ENCODE results near the gene PGAP1.
A peak's percentile ranks its signal among the peaks of the same experiment; 100 is the strongest.

Gene PGAP1

GRCh38 chr2:196849895-196850294, 76.6 kb downstream of the PGAP1 start:
- in situ Hi-C loops (cut with HindIII; ENCODE audit: low pct_unique_long_range_greater_than_20kb, low sequenced_read_pairs): no loop called here
- no peak for TF ChIP-seq JUND (IDR thresholded peaks at IDR 0.05; ENCODE audit: low read depth)
- peak; percentile 11 to 50 for DNase-seq (ENCODE audit: low read depth in 1 of 2, low spot score in 1 of 2)

GRCh38 chr2:196846295-196846694, 80.2 kb downstream of the PGAP1 start:
- in situ Hi-C loops (cut with HindIII; ENCODE audit: low pct_unique_long_range_greater_than_20kb, low sequenced_read_pairs): no loop called here
- DNase-seq (ENCODE audit: low read depth in 1 of 2, low spot score in 1 of 2): no peak
- TF ChIP-seq JUND (IDR thresholded peaks at IDR 0.05; ENCODE audit: low read depth): no peak

- in situ Hi-C loops (cut with HindIII; ENCODE audit: low pct_unique_long_range_greater_than_20kb, low sequenced_read_pairs): no loop called here
- DNase-seq (ENCODE audit: low read depth in 1 of 2, low spot score in 1 of 2): no peak
- no peak for TF ChIP-seq JUND (IDR thresholded peaks at IDR 0.05; ENCODE audit: low read depth)
These were observed 81.1 kb downstream of the PGAP1 start for GRCh38 chr2:196845371-196845770.

GRCh38 chr2:196840171-196840570, 86.3 kb downstream of the PGAP1 start:
- peak in 1 of 2 experiments; percentile 10 for DNase-seq (ENCODE audit: low read depth in 1 of 2, low spot score in 1 of 2)
- in situ Hi-C loops (cut with HindIII; ENCODE audit: low pct_unique_long_range_greater_than_20kb, low sequenced_read_pairs): no loop called here
- TF ChIP-seq JUND (IDR thresholded peaks at IDR 0.05; ENCODE audit: low read depth): no peak

DNA sequence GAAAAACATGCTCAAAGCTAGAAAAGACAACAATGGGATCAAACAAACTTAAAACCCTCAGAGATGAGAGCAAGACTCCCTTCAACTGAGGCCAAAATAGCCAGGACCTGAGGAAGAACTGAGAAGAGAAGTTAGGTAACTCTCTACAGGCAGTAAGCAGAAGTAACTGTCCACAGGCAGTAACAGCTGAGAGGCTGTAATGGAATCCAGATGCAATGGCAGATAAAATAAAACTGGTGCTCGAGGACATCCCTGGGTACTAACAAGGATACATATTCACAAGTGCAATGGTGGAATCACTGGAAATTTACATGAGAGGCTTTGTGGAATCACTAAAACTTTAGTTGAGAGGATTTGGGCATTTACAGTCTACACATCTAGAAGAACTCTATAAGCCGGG, 86.9 kb downstream of the PGAP1 start:
- in situ Hi-C loops (cut with HindIII; ENCODE audit: low pct_unique_long_range_greater_than_20kb, low sequenced_read_pairs): no loop called here
- no peak for TF ChIP-seq JUND (IDR thresholded peaks at IDR 0.05; ENCODE audit: low read depth)
- DNase-seq (ENCODE audit: low read depth in 1 of 2, low spot score in 1 of 2): no peak

- DNase-seq (ENCODE audit: low read depth in 1 of 2, low spot score in 1 of 2): peak in 1 of 2 experiments; percentile 27
- in situ Hi-C loops (cut with HindIII; ENCODE audit: low pct_unique_long_range_greater_than_20kb, low sequenced_read_pairs): no loop called here
- no peak for TF ChIP-seq JUND (IDR thresholded peaks at IDR 0.05; ENCODE audit: low read depth)
These were observed 90.1 kb downstream of the PGAP1 start for GRCh38 chr2:196836440-196836839.

- in situ Hi-C loops (cut with HindIII; ENCODE audit: low pct_unique_long_range_greater_than_20kb, low sequenced_read_pairs): no loop called here
- no peak for TF ChIP-seq JUND (IDR thresholded peaks at IDR 0.05; ENCODE audit: low read depth)
- no peak for DNase-seq (ENCODE audit: low read depth in 1 of 2, low spot score in 1 of 2)
These were observed 95.8 kb downstream of the PGAP1 start for GRCh38 chr2:196830701-196831100.

- TF ChIP-seq JUND (IDR thresholded peaks at IDR 0.05; ENCODE audit: low read depth): no peak
- in situ Hi-C loops (cut with HindIII; ENCODE audit: low pct_unique_long_range_greater_than_20kb, low sequenced_read_pairs): no loop called here
These were observed 99.2 kb downstream of the PGAP1 start for GRCh38 chr2:196827356-196827755.

GRCh38 chr2:196823750-196824522, 102.6 kb downstream of the PGAP1 start:
- in situ Hi-C loops (cut with HindIII; ENCODE audit: low pct_unique_long_range_greater_than_20kb, low sequenced_read_pairs): no loop called here

More at GRCh38 chr2:196827356-196827755, 99.2 kb downstream of the PGAP1 start:
- DNase-seq (ENCODE audit: low read depth in 1 of 2, low spot score in 1 of 2): no peak

DNA sequence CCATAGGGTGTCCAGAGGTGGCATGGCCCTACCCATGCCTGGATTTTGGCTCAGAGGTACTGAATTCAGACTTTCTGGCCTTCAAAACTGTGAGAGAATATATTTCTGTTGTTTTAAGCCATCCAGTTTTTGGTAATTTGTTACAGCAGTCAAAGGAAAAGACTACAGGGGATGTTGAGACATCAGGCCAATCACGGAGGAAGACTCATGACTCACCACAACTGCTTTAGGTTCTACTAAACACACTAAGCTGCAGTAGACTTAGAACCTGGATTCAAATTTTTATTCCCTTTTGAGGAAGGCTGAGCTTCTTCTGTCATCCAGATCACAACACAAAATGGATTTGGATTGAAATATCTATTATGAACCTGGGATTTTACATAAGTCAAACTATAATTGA, 105.3 kb downstream of the PGAP1 start:
- no peak for DNase-seq (ENCODE audit: low read depth in 1 of 2, low spot score in 1 of 2)
- in situ Hi-C loops (cut with HindIII; ENCODE audit: low pct_unique_long_range_greater_than_20kb, low sequenced_read_pairs): no loop called here

More at GRCh38 chr2:196823750-196824522, 102.6 kb downstream of the PGAP1 start:
- TF ChIP-seq JUND (IDR thresholded peaks at IDR 0.05; ENCODE audit: low read depth): no peak
- DNase-seq (ENCODE audit: low read depth in 1 of 2, low spot score in 1 of 2): no peak

GRCh38 chr2:196809260-196809659, 117.2 kb downstream of the PGAP1 start, which contains the start of gene C2orf66:
TSS of gene C2orf66 (minus strand) at chr2:196809355. CDS start at chr2:196809336, 19 bp downstream.
- no peak for DNase-seq (ENCODE audit: low read depth in 1 of 2, low spot score in 1 of 2)
- no peak for TF ChIP-seq JUND (IDR thresholded peaks at IDR 0.05; ENCODE audit: low read depth)
- in situ Hi-C loops (cut with HindIII; ENCODE audit: low pct_unique_long_range_greater_than_20kb, low sequenced_read_pairs): no loop called here

More for the DNA sequence above, 105.3 kb downstream of the PGAP1 start:
- TF ChIP-seq JUND (IDR thresholded peaks at IDR 0.05; ENCODE audit: low read depth): no peak

DNA sequence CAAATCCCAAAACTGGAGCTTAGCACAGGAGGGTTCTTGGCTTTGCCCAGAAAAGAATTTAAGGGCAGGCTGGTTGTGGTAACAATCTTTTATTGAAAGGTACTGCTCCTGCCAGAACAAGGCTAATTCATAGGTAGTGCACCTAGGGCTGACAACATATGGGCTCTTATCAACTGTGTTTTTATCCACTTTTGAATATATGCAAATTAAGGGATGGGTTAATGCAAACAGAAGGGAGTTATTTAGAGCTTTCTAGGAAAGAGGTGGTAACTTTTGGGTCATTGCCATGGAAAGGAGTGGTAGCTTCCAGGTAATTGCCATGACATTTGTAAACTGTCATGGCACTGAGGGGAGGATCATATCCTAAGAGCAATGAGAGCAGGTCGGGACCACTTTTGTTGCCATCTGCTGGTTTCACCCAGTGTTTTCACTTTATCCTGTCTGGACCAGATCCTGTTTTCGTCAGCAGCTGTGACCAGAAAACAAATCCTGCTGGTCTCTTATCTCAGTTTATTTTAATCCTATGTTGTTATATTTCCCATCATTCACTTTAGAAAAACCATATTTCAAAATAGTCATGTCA, 118.3 kb downstream of the PGAP1 start:
- DNase-seq (ENCODE audit: low read depth in 1 of 2, low spot score in 1 of 2): peak in 1 of 2 experiments; percentile 12
- TF ChIP-seq JUND (IDR thresholded peaks at IDR 0.05; ENCODE audit: low read depth): no peak
- in situ Hi-C loops (cut with HindIII; ENCODE audit: low pct_unique_long_range_greater_than_20kb, low sequenced_read_pairs): no loop called here

- in situ Hi-C loops (cut with HindIII; ENCODE audit: low pct_unique_long_range_greater_than_20kb, low sequenced_read_pairs): no loop called here
- no peak for TF ChIP-seq JUND (IDR thresholded peaks at IDR 0.05; ENCODE audit: low read depth)
- no peak for DNase-seq (ENCODE audit: low read depth in 1 of 2, low spot score in 1 of 2)
These were observed 122.1 kb downstream of the PGAP1 start for GRCh38 chr2:196804381-196804780.
